Fibroblast of lung (primary cell): ENCODE data around the gene MPG. TPM values are rescaled to one million over a fixed set of nuclear protein-coding genes. Genes with fewer than 3 reads are reported as not detected.
"Not testable (repeated sequence)": the region's sequence is repeated elsewhere in the genome, so short reads cannot be mapped to it uniquely, and the experiment has no call there.

Experiments used
- DNase-seq, 2 donors: peaks; one replicate each; pipeline versions ENCODE4 v3.0.0 to v3.0.0-alpha.2; 2010; ENCODE audit warnings: low read depth in 2 of 2
- H2AFZ ChIP-seq: 2 replicates; pipeline ENCODE4 v1.5.1; 2012; ENCODE audit warnings: low read length, control low read depth, inconsistent platforms
- H3K27ac ChIP-seq: 2 replicates; pipeline ENCODE4 v1.5.1; 2011; ENCODE audit warnings: low read length, control low read depth; ENCODE audit not compliant: insufficient read depth
- H3K27me3 ChIP-seq: 2 replicates; pipeline ENCODE4 v1.5.1; 2011; ENCODE audit warnings: mild to moderate bottlenecking, low read length; ENCODE audit not compliant: control insufficient read depth, insufficient read depth
- H3K36me3 ChIP-seq: 2 replicates; pipeline ENCODE4 v1.5.1; 2011; ENCODE audit warnings: low read length; ENCODE audit not compliant: control insufficient read depth, insufficient read depth
- H3K4me1 ChIP-seq: 2 replicates; pipeline ENCODE4 v1.5.1; 2011; ENCODE audit warnings: low read length; ENCODE audit not compliant: control insufficient read depth, insufficient read depth; ENCODE audit errors: extremely low read depth
- H3K4me2 ChIP-seq: 2 replicates; pipeline ENCODE4 v1.5.1; 2011; ENCODE audit warnings: low read length, control low read depth; ENCODE audit not compliant: insufficient read depth; ENCODE audit errors: extremely low read depth
- H3K4me3 ChIP-seq, 4 experiments: fragments of 200-600 bp in 1 of 4; sonication (generic) in 1 of 4; replicated peaks in 1 of 4; 2 replicates each; pipeline ENCODE4 v1.5.1; 2011 to 2016; ENCODE audit warnings: low read length in 4 of 4, low read depth in 3 of 4, mild to moderate bottlenecking in 3 of 4, control low read depth in 2 of 4, inconsistent platforms in 1 of 4, mixed read lengths in 1 of 4; ENCODE audit not compliant: insufficient read depth in 1 of 4; ENCODE audit errors: control extremely low read depth in 1 of 4
- H3K79me2 ChIP-seq: 2 replicates; pipeline ENCODE4 v1.5.1; 2012; ENCODE audit warnings: mild to moderate bottlenecking, low read length, inconsistent platforms; ENCODE audit not compliant: control insufficient read depth, insufficient read depth
- H3K9ac ChIP-seq: 2 replicates; pipeline ENCODE4 v1.5.1; 2011; ENCODE audit warnings: mild to moderate bottlenecking, low read length, control low read depth; ENCODE audit not compliant: insufficient read depth
- H3K9me3 ChIP-seq: 2 replicates; pipeline ENCODE4 v1.5.1; 2012; ENCODE audit warnings: low read depth, low read length; ENCODE audit not compliant: control insufficient read depth, insufficient read depth
- H4K20me1 ChIP-seq: 2 replicates; pipeline ENCODE4 v1.5.1; 2011; ENCODE audit warnings: low read length; ENCODE audit not compliant: control insufficient read depth, insufficient read depth; ENCODE audit errors: extremely low read depth
- EZH2 ChIP-seq: IDR thresholded peaks from 2 replicates; pipeline ENCODE4 v1.5.1; 2012; ENCODE audit warnings: low read length, control low read depth, mild to moderate bottlenecking; ENCODE audit errors: missing control alignments
- polyA plus RNA-seq, 2 donors: library from polyadenylated mRNA; depleted of rRNA in 1 of 2; stranded (reverse) in 1 of 2; unstranded in 1 of 2; fragments of >200 nt; gene quantifications; 2 replicates each; pipeline ENCODE4 v1.2.1, GENCODE V29; 2011 to 2012; ENCODE audit warnings: missing spikeins in 1 of 2
- total RNA-seq: library from RNA; depleted of rRNA; stranded (reverse); fragments of >200 nt; gene quantifications from 2 replicates; pipeline ENCODE4 v1.2.1, GENCODE V29; 2014
- TF ChIP-seq, protein P1 (sequence below), 2 donors: IDR thresholded peaks in 1 of 2; conservative IDR thresholded peaks in 1 of 2; 1 replicate in 1 of 2; 2 replicates in 1 of 2; pipeline ENCODE4 v1.5.1; 2011 to 2012; ENCODE audit warnings: low read length in 2 of 2, control low read depth in 1 of 2, inconsistent platforms in 1 of 2, low read depth in 1 of 2, mild to moderate bottlenecking in 1 of 2

Gene MPG
- total and polyA plus RNA-seq, 2 donors (not counting 1 experiment from before 2014, with no cell fraction given) = 45.4 to 268 TPM

DNA sequence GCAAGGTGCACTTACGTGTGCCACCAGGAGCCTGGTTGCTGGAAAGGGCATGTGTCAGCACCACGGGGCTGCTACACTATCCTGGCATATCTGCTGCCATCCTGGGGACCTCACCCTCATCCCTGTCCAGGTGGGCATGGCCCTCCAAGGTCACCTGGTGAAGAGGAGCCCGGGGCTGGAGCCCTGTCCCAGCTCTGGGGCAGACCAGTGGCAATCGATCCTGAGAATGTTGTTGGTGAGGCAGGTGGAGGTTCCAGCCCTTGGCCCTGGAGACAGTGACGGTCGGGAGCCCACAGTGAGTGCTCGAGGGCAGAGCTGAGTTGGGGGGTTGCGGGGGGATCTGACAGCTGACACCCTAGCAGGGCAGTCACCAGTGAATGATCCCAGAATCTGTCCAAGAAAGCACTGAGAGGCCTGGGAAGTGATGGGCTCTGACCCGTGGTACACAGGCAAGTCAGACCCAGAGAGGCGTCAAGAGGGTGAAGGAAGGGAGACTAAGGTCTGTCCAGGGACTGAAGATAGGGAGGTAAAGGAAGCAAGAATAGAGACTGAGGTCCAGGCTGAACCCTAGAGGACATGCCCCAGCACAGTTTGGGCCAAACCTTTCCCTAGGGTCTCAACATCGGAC is 42.2 kb upstream of the MPG start:
- peaks cover 2% of the 10 kb centered on the region for H3K36me3 ChIP-seq
- no peak overlapping the region for H3K4me3 ChIP-seq
- TF ChIP-seq EZH2 = no peak
- TF ChIP-seq, protein P1, sequence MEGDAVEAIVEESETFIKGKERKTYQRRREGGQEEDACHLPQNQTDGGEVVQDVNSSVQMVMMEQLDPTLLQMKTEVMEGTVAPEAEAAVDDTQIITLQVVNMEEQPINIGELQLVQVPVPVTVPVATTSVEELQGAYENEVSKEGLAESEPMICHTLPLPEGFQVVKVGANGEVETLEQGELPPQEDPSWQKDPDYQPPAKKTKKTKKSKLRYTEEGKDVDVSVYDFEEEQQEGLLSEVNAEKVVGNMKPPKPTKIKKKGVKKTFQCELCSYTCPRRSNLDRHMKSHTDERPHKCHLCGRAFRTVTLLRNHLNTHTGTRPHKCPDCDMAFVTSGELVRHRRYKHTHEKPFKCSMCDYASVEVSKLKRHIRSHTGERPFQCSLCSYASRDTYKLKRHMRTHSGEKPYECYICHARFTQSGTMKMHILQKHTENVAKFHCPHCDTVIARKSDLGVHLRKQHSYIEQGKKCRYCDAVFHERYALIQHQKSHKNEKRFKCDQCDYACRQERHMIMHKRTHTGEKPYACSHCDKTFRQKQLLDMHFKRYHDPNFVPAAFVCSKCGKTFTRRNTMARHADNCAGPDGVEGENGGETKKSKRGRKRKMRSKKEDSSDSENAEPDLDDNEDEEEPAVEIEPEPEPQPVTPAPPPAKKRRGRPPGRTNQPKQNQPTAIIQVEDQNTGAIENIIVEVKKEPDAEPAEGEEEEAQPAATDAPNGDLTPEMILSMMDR (conservative IDR thresholded peaks at IDR 0.05 in 1 of 2, IDR thresholded peaks at IDR 0.05 in 1 of 2; ENCODE audit: low read depth in 1 of 2, low read length in 2 of 2) = no peak
- no peak overlapping the region for H3K9ac ChIP-seq
- no peaks in the 10 kb centered on the region for H3K27me3 ChIP-seq
- H3K79me2 ChIP-seq = no peaks in the 10 kb centered on the region
- DNase-seq = no peak
- H3K4me1 ChIP-seq = no peaks in the 10 kb centered on the region
- H3K9me3 ChIP-seq = no peaks in the 10 kb centered on the region
- H4K20me1 ChIP-seq = no peaks in the 10 kb centered on the region
- no peak overlapping the region for H3K27ac ChIP-seq
- H3K4me2 ChIP-seq = no peak overlapping the region
- no peak overlapping the region for H2AFZ ChIP-seq

DNA sequence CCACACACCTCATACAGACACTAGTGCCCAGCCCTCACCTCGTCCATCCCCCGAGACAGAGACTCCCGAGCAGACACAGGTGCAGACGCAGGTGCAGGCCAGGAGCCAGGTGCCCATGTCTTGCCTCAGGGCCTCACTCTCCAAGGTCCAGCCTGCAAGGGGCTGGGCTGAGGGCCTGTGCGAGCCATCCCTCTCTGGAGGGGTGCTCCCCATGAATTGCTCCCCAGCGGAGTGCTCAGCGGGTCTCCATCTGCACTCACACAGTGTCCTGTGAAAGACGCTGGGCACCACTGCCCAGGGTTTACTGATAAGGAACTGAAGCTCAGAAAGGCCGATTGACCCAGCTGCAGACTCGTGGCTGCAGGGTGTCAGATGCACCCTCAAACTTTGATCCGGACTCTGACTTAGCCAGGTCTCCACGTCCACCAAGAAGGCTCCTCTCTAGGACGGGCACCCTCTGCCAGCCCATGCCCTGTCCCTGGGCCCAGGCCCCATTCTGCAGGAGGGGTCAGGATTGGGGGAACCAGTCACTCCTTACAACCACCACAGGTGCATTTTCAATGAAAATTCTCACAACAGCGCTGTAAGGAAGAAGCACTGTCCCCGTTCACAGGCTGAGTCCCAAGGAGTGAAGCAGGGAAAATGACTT is 41.6 kb upstream of the MPG start:
- H3K79me2 ChIP-seq = no peaks in the 10 kb centered on the region
- H3K9ac ChIP-seq = no peak overlapping the region
- TF ChIP-seq, protein P1 (conservative IDR thresholded peaks at IDR 0.05 in 1 of 2, IDR thresholded peaks at IDR 0.05 in 1 of 2; ENCODE audit: low read depth in 1 of 2, low read length in 2 of 2) = no peak
- no peak for TF ChIP-seq EZH2
- no peak for DNase-seq
- no peak overlapping the region for H2AFZ ChIP-seq
- no peak overlapping the region for H3K27ac ChIP-seq
- H3K27me3 ChIP-seq = no peaks in the 10 kb centered on the region
- no peak overlapping the region for H3K4me2 ChIP-seq
- H3K9me3 ChIP-seq = no peaks in the 10 kb centered on the region
- H3K4me3 ChIP-seq = no peak overlapping the region
- H3K4me1 ChIP-seq = no peaks in the 10 kb centered on the region
- H3K36me3 ChIP-seq = peaks cover 2% of the 10 kb centered on the region
- H4K20me1 ChIP-seq = no peaks in the 10 kb centered on the region

GRCh38 chr16:37511-37910 is 40.5 kb upstream of the MPG start:
- H3K4me3 ChIP-seq = no peak overlapping the region
- no peak for TF ChIP-seq EZH2
- TF ChIP-seq, protein P1 (conservative IDR thresholded peaks at IDR 0.05 in 1 of 2, IDR thresholded peaks at IDR 0.05 in 1 of 2; ENCODE audit: low read depth in 1 of 2, low read length in 2 of 2) = no peak
- H3K4me1 ChIP-seq = no peaks in the 10 kb centered on the region
- no peak for DNase-seq
- H3K9me3 ChIP-seq = no peaks in the 10 kb centered on the region
- H3K27me3 ChIP-seq = no peaks in the 10 kb centered on the region
- H3K9ac ChIP-seq = no peak overlapping the region
- no peak overlapping the region for H2AFZ ChIP-seq
- H4K20me1 ChIP-seq = no peaks in the 10 kb centered on the region
- H3K36me3 ChIP-seq = peaks cover 4% of the 10 kb centered on the region
- no peak overlapping the region for H3K27ac ChIP-seq
- no peak overlapping the region for H3K4me2 ChIP-seq
- no peaks in the 10 kb centered on the region for H3K79me2 ChIP-seq

DNA sequence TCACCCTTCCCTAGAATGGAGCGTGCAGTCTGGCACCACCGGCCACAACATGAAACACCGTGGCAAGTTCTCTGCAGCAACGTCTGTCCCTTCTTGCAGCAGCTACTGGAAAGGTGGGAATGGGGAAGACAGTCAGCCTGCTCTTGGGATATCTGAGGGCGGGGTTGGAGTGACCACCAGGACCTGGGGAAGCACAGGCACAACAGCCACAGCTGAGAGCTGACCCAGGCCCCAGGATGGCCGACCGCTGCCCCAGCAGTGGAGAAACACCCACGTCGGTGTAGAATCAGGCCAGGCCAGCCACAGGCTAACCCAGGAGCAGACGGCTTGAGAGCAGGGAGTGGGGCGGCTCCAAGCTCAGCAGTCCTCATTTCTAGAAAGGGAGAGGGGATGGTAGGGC is 39.8 kb upstream of the MPG start:
- H2AFZ ChIP-seq, H3K4me2 ChIP-seq, H3K4me3 ChIP-seq, H4K20me1 ChIP-seq, H3K27ac ChIP-seq, DNase-seq, H3K27me3 ChIP-seq, H3K4me1 ChIP-seq, H3K9me3 ChIP-seq, H3K79me2 ChIP-seq, H3K36me3 ChIP-seq, H3K9ac ChIP-seq: not testable (repeated sequence)
